ENCODE results near the gene GPR78. TPM values are rescaled to one million over a fixed set of nuclear protein-coding genes. Genes with fewer than 3 reads are reported as not detected.

Gene GPR78
- total RNA-seq, 1 donor from 2014 or later: 0.15 TPM

- peaks cover 61% of the 10 kb centered on the region for H3K27me3 Mint-ChIP-seq (ENCODE audit: low read depth)
- H3K4me1 Mint-ChIP-seq (ENCODE audit: low read depth): no peaks in the 10 kb centered on the region
- DNase-seq (ENCODE audit: low spot score): no peak
- no peaks in the 10 kb centered on the region for H3K36me3 Mint-ChIP-seq (ENCODE audit: low read depth)
- no peak overlapping the region for H3K27ac Mint-ChIP-seq (ENCODE audit: unreplicated experiment)
- no peak overlapping the region for H3K4me3 Mint-ChIP-seq (ENCODE audit: unreplicated experiment)
- TF ChIP-seq CTCF (IDR thresholded peaks at IDR 0.05): no peak
- no peaks in the 10 kb centered on the region for H3K9me3 Mint-ChIP-seq (ENCODE audit: low read depth)
These were observed 1.8 kb downstream of the GPR78 start for GRCh38 chr4:8582016-8582415.

- DNase-seq (ENCODE audit: low spot score): no peak
- Mint-ChIP-seq H3K9me3 (ENCODE audit: low read depth) (no peaks in the 10 kb centered on the region), H3K4me1 (ENCODE audit: low read depth) (no peaks in the 10 kb centered on the region), H3K27me3 (ENCODE audit: low read depth) (peaks cover 56% of the 10 kb centered on the region), H3K27ac (ENCODE audit: unreplicated experiment) (no peak overlapping the region), H3K4me3 (ENCODE audit: unreplicated experiment) (no peak overlapping the region), H3K36me3 (ENCODE audit: low read depth) (no peaks in the 10 kb centered on the region)
- no peak for TF ChIP-seq CTCF (IDR thresholded peaks at IDR 0.05)
These were observed 2.2 kb downstream of the GPR78 start for GRCh38 chr4:8582436-8582835.

DNA sequence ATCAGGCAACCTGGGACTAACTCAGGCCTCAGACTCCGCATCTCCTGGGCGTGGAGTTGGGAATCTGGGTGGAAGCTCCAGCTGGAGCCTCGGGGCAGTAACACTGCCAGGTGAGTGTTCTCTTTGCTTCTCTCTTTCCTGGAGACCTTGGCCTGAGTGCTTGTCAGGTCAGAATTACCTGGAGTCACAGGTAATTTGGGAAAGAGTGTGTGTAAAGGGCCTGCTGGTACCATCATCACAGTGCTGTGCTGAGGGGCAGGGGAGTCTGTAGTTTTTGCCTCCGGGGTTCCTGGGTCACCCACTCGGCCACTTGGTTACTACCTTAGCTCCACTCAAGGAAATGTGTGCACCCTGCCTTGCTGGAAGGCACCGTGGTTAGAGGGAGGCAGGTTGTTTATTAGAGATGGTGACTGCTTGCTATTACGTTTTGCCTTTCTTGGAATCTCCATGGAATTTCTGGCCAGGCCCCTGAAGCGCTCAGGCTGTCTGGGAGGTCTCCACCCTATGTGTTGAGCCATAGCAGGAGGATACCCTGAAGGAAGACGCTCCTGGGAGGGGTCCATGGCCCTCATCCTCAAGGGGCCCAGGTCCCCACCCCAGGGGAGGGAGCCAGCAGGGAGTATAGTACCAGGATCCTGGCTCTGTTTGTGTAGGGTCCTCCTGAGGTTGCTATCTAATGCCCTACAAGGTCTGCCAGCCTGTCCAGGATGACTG is 2.9 kb downstream of the GPR78 start:
- Mint-ChIP-seq H3K27me3 (ENCODE audit: low read depth) (peaks cover 52% of the 10 kb centered on the region), H3K27ac (ENCODE audit: unreplicated experiment) (no peak overlapping the region), H3K36me3 (ENCODE audit: low read depth) (no peaks in the 10 kb centered on the region), H3K9me3 (ENCODE audit: low read depth) (no peaks in the 10 kb centered on the region), H3K4me1 (ENCODE audit: low read depth) (no peaks in the 10 kb centered on the region), H3K4me3 (ENCODE audit: unreplicated experiment) (no peak overlapping the region)
- no peak for DNase-seq (ENCODE audit: low spot score)
- no peak for TF ChIP-seq CTCF (IDR thresholded peaks at IDR 0.05)

DNA sequence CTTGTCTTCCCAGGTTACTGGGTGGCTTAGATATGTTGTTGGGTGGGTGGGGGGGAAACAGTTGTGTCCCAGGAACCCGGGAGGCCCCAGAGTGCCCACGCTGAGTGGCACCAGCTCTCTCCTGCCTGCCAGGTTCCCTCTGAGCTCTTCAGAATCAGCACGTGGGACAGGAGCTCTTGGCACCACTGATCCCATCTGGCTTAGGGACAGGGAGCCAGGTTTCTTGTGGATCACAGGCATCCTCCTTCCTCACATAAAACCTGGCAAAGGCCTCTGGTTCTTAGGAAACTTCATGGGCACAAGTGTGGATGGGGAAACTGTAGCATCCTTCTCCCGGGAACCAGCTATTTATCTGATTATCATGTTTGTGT is 3.4 kb downstream of the GPR78 start:
- TF ChIP-seq CTCF (IDR thresholded peaks at IDR 0.05): no peak
- no peak overlapping the region for H3K27ac Mint-ChIP-seq (ENCODE audit: unreplicated experiment)
- H3K36me3 Mint-ChIP-seq (ENCODE audit: low read depth): no peaks in the 10 kb centered on the region
- H3K9me3 Mint-ChIP-seq (ENCODE audit: low read depth): no peaks in the 10 kb centered on the region
- no peaks in the 10 kb centered on the region for H3K4me1 Mint-ChIP-seq (ENCODE audit: low read depth)
- no peak overlapping the region for H3K4me3 Mint-ChIP-seq (ENCODE audit: unreplicated experiment)
- DNase-seq (ENCODE audit: low spot score): no peak
- H3K27me3 Mint-ChIP-seq (ENCODE audit: low read depth): peaks cover 48% of the 10 kb centered on the region

GRCh38 chr4:8585186-8585585 is 5.0 kb downstream of the GPR78 start:
- DNase-seq (ENCODE audit: low spot score): no peak
- Mint-ChIP-seq H3K4me1 (ENCODE audit: low read depth) (peaks cover 4% of the 10 kb centered on the region), H3K27ac (ENCODE audit: unreplicated experiment) (no peak overlapping the region), H3K4me3 (ENCODE audit: unreplicated experiment) (no peak overlapping the region), H3K27me3 (ENCODE audit: low read depth) (peaks cover 39% of the 10 kb centered on the region), H3K36me3 (ENCODE audit: low read depth) (no peaks in the 10 kb centered on the region), H3K9me3 (ENCODE audit: low read depth) (no peaks in the 10 kb centered on the region)
- no peak for TF ChIP-seq CTCF (IDR thresholded peaks at IDR 0.05)

Data from chondrocyte (in vitro differentiated cells).